Ramos (cell line): Measurements from ENCODE around the gene RETREG1.
"Not testable (repeated sequence)": the region's sequence is repeated elsewhere in the genome, so short reads cannot be mapped to it uniquely, and the experiment has no call there.

ENCODE experiments used
- in situ Hi-C: fragments of 300-500 bp; cut with MboI; formaldehyde crosslinking; loops from one replicate; pipeline ENCODE4 v1.14.3; 2022; ENCODE audit warnings: low sequenced_read_pairs; ENCODE audit not compliant: unreplicated experiment

RETREG1 gene

GRCh38 chr5:16493261-16493660, 123.5 kb downstream of the RETREG1 start:
- in situ Hi-C loops: no loop called here

GRCh38 chr5:16492398-16493140, 124.2 kb downstream of the RETREG1 start:
- in situ Hi-C loops: no loop called here

- in situ Hi-C loops: no loop called here
Measured at GRCh38 chr5:16490911-16491310, 125.9 kb downstream of the RETREG1 start.

- in situ Hi-C loops: no loop called here
Measured at GRCh38 chr5:16489322-16489791, 127.4 kb downstream of the RETREG1 start.

GRCh38 chr5:16487456-16487855, 129.3 kb downstream of the RETREG1 start:
- in situ Hi-C loops: no loop called here

GRCh38 chr5:16486711-16487111, 130.1 kb downstream of the RETREG1 start:
- in situ Hi-C loops: no loop called here

- in situ Hi-C loops: no loop called here
Measured at GRCh38 chr5:16485656-16486055, 131.1 kb downstream of the RETREG1 start.

- in situ Hi-C loops: no loop called here
Measured at GRCh38 chr5:16484081-16484480, 132.7 kb downstream of the RETREG1 start.

- in situ Hi-C loops: no loop called here
Measured at GRCh38 chr5:16483361-16483760, 133.4 kb downstream of the RETREG1 start.

- in situ Hi-C loops: no loop called here
Measured at GRCh38 chr5:16482891-16483290, 133.9 kb downstream of the RETREG1 start.

GRCh38 chr5:16480821-16481538, 135.8 kb downstream of the RETREG1 start:
- in situ Hi-C loops: no loop called here

- in situ Hi-C loops: no loop called here
Measured at GRCh38 chr5:16480144-16480543, 136.7 kb downstream of the RETREG1 start.

GRCh38 chr5:16477541-16477940, 139.3 kb downstream of the RETREG1 start:
- in situ Hi-C loops: no loop called here

GRCh38 chr5:16476417-16476816, 140.4 kb downstream of the RETREG1 start:
- in situ Hi-C loops: not testable (repeated sequence)

- in situ Hi-C loops: no loop called here
Measured at GRCh38 chr5:16471387-16471786, 145.4 kb downstream of the RETREG1 start.

- in situ Hi-C loops: no loop called here
Measured at GRCh38 chr5:16467363-16468219, 149.2 kb downstream of the RETREG1 start.

GRCh38 chr5:16465544-16466432, 151.0 kb downstream of the RETREG1 start, which contains the start of gene ZNF622:
Gene ZNF622 (minus strand): TSS chr5:16465800. CDS start chr5:16465665, 135 bp downstream.
- in situ Hi-C loops: no loop called here

GRCh38 chr5:16464664-16465543, 151.9 kb downstream of the RETREG1 start:
- in situ Hi-C loops: no loop called here

- in situ Hi-C loops: no loop called here
Measured at GRCh38 chr5:16464231-16464630, 152.6 kb downstream of the RETREG1 start.
